Esophagus muscularis mucosa (tissue), 4 donors: ENCODE measurements around the gene COQ7.

ENCODE experiments used
- EP300 ChIP-seq: sonication (generic); formaldehyde crosslinking; IDR thresholded peaks from one replicate; pipeline ENCODE4 v1.6.1; 2017; ENCODE audit warnings: antibody characterized with exemption
- POLR2A ChIP-seq: fragments of 450-650 bp; IDR thresholded peaks from one replicate; pipeline ENCODE4 v1.6.1; 2017; ENCODE audit warnings: antibody characterized with exemption, moderate library complexity, mild to moderate bottlenecking, low read depth
- POLR2AphosphoS5 ChIP-seq, 2 donors: sonication (generic); formaldehyde crosslinking; IDR thresholded peaks; one replicate each; pipeline ENCODE4 v1.6.1; 2017; ENCODE audit warnings: antibody characterized with exemption in 2 of 2
- TF ChIP-seq, protein P1 (sequence below), 3 experiments: fragments of 200-600 bp in 2 of 3; fragments of 450-650 bp in 1 of 3; sonication (generic) in 2 of 3; IDR thresholded peaks; one replicate each; pipeline ENCODE4 v1.5.1; 2017 to 2019; ENCODE audit warnings: antibody characterized with exemption in 3 of 3, mild to moderate bottlenecking in 2 of 3, moderate library complexity in 1 of 3

DNA sequence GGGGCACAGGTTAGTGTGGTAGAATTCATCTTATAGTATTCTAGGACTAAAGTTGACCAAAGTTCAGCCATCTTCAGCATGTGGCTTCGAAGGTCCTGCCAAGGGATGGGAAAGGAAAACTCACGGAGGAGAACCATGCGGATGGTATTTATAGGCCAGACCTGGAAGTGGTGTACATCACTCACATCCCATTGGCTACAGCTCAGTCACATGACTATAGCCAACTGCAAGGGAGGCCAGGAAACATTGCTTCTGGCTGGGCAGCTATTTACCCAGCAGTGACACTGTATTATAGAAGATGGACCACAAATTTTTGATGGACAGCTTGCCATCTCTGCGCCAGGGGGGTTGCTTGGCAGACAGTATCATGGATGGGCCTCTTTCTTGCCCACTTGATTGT lies 35.7 kb upstream of the COQ7 start:
- TF ChIP-seq, protein P1, sequence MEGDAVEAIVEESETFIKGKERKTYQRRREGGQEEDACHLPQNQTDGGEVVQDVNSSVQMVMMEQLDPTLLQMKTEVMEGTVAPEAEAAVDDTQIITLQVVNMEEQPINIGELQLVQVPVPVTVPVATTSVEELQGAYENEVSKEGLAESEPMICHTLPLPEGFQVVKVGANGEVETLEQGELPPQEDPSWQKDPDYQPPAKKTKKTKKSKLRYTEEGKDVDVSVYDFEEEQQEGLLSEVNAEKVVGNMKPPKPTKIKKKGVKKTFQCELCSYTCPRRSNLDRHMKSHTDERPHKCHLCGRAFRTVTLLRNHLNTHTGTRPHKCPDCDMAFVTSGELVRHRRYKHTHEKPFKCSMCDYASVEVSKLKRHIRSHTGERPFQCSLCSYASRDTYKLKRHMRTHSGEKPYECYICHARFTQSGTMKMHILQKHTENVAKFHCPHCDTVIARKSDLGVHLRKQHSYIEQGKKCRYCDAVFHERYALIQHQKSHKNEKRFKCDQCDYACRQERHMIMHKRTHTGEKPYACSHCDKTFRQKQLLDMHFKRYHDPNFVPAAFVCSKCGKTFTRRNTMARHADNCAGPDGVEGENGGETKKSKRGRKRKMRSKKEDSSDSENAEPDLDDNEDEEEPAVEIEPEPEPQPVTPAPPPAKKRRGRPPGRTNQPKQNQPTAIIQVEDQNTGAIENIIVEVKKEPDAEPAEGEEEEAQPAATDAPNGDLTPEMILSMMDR (IDR thresholded peaks at IDR 0.05): no peak
- TF ChIP-seq EP300 (no peak), POLR2A (no peak), POLR2AphosphoS5 (IDR thresholded peaks at IDR 0.05) (no peak)
